Superior temporal gyrus (tissue), 1 donor: ENCODE results near the gene GPR108.
"Not testable (repeated sequence)": the region's sequence is repeated elsewhere in the genome, so short reads cannot be mapped to it uniquely, and the experiment has no call there.

Source experiments
- DNase-seq: peaks from one replicate; pipeline ENCODE4 v3.0.0-alpha.2; 2016; ENCODE audit errors: extremely low spot score

The GPR108 gene

DNA sequence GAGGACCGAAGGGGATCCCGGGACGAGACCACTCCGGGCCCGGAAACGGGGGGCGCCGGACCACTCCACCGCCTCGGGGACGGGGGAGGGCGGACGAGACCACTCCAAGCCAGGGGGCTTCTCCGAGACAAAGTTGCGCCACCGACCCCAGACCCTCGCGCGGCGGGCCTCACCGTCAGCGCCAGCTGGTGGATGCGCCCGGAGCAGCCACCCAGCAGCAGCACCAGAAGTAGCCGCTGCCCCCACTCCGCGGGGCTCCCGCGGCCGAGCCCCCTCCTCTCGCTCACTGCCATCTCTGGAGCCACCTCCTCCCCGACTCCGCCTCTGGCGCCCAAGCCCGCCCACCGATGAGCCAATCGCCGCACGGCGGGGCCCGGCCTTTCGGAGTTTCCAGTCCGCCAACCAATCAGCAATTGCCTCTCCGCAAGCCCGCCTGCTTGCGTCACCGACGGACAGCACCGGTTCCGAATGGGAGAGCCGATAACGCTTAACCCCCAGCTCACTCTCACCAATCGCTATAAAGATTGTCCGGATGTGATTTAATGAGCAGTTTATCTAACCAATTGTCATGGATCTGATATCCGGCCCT, at the start of gene GPR108:
TSS of gene GPR108 (minus strand) at position 297 of the 589 bp plus-strand sequence. CDS start at position 293, 4 bp downstream.
- DNase-seq = peak; percentile 100

DNA sequence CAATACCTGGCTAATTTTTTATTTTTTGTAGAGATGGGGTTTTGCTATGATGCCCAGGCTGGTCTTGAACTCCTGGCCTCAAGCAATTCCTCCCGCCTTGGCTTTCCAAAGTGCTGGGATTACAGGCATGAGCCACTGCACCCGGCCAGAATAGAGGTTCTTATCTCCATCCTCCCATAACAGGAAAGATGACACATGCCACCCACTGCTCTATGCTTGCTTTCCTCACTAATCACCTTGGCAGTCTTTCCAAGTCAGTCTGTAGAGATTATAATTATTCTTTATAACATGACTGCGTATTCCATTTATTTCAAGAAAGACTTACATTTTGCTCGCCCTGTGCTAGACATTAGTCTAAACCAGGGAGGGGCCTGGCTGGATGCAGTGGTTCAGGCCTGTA, 41.8 kb upstream of the GPR108 start:
- DNase-seq = no peak

DNA sequence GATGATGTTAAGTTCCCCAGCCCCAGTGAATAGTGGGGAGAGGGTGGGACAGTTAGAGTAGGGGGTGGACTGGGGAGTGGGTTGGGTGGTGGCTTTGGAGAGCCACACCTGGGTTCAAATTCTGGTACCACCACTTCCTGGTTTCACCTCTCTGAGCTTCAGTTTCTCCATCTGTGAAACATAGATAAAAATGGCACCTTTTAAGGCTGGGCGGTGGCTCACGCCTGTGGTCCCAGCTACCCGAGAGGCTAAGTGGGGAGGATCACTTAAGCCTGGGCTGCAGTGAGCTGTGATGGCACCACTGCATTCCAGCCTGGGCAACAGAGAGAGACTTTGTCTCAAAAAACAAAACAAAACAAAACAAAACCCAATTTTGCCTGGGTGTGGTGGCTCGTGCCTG, 41.0 kb upstream of the GPR108 start:
- DNase-seq = no peak

DNA sequence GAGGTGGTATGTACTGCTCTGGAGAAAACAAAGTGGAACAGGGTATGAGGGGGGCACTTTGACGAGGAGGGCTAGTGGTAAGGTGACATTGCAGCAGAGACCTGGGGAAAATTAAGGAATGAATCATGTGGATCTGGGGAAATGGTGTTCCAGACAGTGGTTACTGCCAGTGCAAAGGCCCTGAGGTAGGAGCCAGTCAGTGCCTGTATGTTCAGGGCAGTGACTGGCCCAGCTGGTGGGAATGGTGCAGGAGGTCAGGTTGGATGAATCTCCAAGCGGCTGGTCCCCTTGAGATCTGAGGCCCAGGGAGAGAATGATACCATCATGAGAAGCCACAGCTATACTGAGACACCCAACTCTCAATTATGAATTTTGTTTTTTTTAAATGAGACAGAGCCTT, 40.1 kb upstream of the GPR108 start:
- no peak for DNase-seq

DNA sequence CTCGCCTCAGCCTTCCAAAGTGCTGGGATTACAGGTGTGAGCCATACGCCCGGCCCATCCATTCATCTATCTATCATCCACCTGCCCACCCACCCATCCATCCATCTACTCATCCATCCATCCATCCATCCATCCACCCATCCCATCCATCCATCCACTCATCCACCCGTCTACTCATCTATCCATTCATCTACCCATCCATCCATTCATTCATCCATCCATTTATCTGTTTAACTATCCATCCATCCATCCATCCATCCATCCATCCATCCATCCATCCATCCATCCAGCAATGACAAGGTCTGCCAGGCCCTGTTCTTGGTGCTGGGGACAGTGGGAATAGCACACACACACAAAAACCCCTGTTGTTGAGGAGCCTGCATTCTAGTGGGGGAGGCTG, 39.6 kb upstream of the GPR108 start:
- no peak for DNase-seq

DNA sequence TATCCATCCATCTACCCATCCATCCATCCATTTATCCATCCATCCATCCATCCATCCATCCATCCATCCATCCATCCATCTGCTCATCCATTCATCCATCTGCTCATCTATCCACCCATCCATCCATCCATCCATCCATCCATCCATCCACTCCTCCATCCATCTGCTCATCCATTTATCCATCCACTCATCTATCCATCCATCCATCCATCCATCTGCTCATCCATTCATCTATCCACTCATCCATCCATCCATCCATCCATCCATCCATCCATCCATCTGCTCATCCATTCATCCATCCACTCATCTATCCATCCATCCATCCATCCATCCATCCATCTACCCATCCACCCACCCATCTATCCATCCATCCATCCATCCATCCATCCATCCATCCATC, 38.7 kb upstream of the GPR108 start:
- not testable (repeated sequence) for DNase-seq

DNA sequence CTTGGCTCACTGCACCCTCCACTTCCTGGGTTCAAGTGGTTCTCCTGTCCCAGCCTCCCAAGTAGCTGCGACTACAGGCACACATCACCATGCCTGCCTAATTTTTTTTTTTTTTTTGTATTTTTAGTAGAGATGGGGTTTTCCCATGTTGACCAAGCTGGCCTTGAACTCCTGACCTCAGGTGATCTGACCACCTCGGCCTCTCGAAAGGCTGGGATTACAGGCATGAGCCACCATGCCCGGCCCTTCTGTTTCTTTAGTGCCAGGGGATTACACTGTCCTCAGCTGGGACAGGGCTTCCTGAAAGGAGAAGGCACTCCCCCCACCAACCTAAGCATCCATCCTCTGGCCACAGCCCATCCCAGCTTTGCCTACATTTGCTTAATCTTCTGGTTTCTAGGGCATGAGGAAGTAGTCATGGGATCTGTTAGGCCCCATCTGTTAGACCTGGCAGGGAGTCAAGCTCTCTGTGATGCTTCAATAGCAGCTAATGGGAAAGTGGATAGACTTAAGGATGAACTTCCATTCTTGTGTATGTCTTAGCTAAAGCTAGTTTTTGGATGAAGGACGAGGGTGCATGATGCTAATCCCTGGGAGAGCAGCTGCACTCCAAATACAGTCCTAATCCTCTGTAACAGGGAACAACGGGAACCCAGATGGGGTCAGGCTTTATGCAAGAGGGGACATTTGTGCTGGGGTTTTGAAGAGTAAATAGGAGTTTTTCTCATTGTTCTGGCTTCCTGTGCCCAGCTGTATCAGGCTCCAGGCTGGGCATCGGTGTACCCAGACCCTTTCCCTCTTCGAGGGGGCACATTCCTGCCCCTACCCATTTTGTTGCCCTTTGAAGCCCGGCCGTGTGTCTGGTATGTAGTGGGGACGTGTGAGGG, 37.7 kb upstream of the GPR108 start:
- DNase-seq = no peak

DNA sequence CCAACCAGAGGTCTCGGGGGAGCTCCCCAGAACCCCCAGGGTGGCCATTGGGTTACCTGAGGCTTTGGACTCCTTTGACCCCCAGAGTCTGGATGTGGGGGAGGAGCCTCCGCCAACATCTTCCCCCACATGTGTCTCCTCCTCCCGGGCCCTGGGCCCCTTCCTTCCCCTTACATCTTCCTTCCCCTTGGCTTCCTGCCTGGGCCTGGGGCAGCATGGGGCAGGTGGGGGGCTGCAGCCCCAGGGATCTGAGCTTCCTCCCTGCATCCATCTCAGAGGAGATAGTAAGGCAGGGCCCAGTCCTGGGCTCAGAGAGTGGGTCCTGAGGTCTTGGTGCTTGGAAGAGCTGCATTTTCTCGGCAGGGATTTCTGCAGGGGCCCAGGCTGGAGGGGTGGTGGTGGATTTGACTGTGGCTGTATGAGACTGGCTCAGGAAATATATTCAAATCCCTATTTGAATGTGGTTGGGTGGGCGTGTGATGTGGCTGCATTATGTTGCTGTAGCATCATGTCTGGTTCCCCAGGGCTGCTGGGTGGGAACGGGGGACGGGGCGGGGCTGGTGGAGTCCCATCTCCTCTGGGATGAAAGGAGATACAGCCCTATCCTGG, 36.0 kb upstream of the GPR108 start:
- peak; percentile 10 for DNase-seq

DNA sequence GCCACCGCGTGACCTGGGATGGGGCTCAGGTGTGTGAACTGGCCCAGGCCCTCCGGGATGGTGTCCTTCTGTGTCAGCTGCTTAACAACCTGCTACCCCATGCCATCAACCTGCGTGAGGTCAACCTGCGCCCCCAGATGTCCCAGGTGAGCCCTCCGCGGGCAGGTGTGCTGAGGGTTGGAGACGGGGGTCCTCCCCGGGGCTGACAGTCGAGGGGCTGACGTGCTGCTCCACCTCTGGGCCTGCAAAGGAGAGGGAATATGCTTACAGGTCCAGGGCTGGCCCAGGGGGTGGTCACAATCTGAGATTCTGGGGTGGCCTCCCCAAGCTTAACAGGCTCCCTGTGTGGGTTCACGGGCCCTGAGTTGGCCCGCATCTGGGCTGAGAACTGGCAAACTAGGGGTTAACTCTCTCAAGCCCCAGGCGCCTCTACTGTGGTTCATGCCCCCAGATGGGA, 35.5 kb upstream of the GPR108 start:
- DNase-seq = no peak

DNA sequence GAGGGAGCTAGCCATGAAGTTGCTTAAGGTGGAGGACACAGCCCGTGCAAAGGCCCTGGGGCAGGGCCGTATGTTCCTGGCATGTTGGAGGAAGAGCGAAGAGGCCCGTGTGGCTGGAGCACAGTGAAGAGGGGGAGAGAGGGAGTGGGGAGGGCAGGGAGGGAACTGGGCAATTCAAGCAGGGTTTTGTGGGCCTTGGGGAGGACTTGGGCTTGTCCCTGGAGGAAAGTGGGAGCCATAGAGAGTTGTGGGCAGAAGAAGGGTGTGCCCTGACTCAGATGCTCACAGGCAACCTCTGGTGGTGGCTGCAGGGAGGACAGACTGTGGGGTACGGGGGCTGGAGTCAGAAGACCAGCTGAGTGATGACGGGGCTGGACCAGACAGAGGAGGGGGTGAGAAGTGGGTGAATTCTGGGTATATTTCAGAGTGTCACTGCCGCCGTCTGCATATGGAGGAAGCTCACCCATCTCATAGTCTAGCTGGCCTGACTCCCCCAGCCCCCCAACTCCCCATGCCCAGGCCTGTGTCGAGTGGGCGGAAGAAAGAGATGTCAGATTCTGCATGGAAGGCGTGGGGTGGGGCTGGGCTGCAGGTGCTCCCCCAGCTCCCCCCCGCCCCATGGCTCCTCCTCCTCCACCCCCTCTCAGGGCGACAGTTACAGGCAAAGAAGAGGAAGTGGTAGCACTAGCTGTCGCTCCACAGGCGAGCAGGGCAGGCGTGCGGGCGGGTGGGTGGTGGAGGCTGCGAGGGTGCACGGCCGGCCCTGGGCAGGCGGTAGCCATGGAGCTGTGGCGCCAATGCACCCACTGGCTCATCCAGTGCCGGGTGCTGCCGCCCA, 34.9 kb upstream of the GPR108 start, which contains the start of gene VAV1:
TSS of gene VAV1 (plus strand) at position 681 of the 838 bp plus-strand sequence. CDS start at position 781, 100 bp downstream.
- DNase-seq = no peak

DNA sequence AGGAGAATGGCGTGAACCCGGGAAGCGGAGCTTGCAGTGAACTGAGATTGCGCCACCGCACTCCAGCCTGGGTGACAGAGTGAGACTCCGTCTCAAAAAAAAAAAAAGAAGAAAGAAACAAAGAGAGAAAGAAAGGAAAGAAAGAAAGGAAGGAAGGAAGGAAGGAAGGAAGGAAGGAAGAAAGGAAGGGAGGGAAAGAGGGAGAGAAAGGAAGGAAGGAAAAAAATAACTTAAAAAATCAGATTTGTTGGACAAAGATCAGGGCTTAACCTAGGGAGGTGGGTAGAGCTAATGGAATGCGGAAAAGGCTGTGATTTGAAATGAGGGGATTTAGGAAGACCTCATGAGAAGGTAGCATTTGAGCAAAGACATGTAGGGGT, 34.3 kb upstream of the GPR108 start:
- not testable (repeated sequence) for DNase-seq

DNA sequence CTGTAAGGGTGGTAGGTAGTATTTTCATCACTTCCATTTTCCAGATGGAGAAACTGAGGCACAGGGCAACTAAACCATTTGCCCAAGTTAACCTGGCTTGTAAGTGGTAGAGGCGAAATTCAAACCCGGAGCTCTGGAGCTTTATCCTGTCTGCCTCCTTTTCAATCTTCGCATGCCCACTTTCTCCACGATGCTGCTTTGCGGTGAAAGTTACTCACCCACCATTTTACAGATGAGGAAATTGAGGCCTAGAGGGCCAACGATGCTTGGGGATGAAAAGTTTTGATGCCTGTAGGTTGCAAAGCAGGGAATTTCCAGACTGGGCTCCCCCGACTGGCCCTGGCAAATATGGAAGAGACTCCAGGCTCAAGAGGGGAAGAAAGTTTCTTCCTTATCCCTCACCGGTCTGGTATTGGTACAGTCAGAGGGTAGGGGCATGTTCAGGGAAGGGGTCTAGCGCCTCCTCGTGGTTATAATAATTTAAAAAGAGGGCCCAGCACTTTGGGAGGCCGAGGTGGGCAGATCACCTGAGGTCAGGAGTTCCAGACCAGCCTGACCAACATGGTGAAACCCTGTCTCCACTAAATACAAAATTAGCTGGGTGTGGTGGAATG, 31.7 kb upstream of the GPR108 start:
- no peak for DNase-seq

DNA sequence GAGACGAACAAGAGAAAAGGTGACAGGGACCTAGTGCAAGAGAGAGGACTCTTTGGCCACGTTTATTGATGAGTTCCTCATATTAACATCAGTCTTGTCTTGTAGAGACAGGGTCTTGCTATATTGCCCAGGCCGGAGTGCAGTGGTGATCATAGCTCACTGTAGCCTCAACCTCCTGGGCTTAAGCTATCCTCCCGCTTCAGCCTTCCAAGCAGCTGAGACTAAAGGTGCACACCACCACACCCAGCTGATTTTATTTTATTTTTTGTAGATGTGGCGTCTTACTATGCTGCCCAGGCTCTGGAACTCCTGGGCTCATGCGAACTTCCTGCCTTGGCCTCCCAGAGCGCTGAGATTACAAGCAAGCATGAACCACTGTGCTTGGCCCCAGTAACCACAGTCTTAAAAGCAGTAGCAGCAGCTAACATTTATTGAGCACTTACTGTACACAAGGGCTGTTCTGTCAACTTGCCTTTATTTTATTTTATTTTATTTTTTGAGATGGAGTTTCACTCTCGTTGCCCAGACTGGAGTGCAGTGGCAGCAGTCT, 30.9 kb upstream of the GPR108 start:
- no peak for DNase-seq

DNA sequence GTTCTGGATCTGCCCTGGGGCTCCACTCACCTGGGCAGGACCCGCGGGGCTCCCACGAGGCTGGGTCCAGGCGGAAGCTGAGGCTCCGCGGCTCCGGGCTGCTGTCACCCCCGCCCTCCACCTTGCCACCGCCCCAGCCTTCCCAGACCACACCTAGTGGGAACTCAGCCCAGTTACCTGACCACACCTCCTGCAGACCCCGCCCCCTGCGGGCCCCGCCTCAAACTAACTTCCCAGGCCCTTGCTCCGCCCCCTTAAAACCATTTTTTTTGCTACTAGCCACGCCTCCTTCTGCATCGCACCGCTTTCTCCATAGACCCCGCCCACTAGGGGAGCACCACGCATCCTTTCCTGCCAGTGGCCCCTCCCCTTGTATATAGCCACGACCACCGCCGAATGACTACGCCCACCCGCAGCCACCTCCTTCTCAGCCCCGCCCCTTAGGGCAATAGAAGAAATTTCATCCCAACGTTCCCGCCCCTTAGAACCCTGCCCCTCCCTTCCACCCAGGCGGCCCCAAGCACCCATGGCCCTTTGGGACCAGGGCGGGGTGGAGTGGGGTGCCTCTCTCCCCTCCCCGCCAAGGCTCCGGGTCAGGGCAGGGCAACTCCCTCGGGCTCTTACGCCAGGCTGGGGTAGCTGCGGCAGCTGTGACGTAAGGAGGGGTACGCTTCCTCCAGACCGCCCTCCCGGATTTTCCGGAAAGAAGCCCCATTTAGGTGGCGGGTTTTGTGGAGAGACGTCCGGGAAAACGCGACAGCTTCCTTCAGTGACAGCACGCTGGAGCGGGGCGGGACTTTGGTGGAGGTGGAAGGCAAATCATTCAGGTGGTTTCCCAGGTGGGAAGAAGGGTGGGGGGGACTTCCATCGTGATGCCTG, 30.2 kb upstream of the GPR108 start, which contains the start of gene SH2D3A:
TSS of gene SH2D3A (minus strand) at position 79 of the 879 bp plus-strand sequence. CDS start 3,687 bp downstream, outside the sequence.
- DNase-seq = no peak

DNA sequence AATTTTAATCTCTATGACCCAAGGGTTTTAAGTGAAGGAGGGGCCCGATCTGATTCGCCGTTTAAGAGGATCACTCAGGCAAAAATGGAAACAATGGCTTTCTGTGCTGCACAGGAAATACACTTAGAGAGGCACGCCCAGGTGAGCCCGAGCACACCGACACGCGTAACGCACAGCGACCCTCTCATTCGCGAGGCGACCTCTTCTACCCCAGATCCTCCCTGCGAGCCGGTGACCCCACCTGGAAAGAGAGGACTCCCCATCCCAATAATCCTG, 29.6 kb upstream of the GPR108 start:
- DNase-seq = no peak

DNA sequence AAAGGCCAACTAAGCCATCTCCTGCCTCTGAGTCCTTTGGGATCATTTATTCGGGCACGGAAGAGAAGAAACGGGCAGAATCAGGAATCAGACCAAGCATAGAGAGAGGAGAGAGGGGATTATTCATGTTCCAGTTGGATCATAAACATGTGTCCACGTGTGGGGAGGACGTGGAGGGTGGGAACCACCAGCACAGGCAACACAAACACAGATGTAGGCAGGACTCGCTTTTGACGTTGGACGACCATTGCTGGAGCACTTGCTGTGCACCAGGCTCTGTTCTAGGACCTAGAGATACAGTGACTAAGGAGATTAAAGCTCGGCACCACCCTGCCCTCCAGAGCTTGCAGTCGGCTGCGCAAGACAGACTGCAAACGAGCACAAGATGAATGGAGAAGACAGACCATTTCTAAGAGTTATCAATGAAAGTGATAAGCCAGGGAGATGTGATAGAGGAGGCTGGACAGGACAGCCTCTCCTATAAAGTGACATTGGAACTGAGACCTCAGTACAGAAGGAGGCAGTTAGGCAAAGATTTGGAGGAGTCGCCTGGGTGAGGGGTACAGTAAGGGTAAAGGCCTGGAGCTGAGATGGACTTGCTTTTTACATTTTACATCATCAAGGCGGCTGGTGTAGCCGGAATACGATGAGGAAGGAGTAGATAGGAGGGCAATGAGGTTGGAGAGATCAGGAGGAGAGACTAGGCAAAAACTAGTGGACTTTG, 29.1 kb upstream of the GPR108 start:
- no peak for DNase-seq

DNA sequence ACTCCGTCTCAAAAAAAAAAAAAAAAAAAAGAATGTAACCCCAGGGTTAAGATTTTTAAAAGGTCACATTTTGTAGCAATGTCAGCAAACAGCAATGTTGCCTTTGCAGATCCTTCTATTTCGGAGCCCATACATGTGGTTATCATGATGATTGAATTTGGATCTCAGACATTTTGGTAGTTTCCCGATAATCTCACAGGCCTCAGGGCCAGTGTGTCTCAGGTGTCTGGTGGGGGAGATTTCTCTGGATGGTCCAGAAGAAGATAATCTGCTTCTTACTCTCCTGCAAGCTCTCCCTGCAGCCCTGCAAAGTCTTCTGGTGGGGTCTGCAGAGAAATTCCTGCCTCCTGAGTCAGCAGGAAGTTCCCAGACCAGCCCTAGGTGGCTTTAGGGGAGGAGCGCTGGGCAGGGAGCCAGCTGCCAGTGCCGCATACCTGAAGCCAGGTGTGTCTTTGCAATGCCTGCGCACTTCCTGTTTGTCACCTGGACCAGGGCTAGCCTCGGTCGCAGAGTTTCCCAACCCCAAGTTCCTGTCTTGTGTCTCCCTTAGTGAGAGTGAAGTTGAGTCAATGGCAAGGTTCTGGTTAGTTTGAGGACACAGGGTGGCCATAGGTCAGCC, 28.5 kb upstream of the GPR108 start:
- no peak for DNase-seq

DNA sequence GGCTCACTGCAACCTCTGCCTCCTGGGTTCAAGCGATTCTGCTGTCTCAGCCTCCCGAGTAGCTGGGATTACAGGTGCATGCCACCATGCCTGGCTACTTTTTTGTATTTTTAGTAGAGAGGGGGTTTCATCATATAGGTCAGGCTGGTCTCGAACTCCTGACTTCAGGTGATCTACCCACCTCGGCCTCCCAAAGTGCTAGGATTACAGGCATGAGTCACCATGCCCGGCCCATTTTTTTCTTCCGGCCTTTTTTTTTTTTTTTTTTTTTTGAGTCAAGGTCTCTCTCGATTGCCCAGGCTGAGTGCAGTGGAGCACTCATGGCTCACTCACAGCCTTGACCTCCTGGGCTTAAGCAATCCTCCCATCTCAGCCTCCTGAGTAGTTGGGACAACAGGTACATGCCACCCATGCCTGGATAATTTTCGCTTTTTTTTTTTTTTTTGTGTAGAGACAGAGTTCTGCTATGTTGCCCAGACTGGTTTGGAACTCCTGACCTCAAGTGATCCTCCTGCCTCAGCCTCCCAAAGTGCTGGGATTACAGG, 24.9 kb upstream of the GPR108 start:
- DNase-seq = not testable (repeated sequence)
